ENCODE data around the gene BARX2.

- TF ChIP-seq CTCF (IDR thresholded peaks at IDR 0.05; ENCODE audit: low read length) (no peak), EZH2 (IDR thresholded peaks at IDR 0.05; ENCODE audit: borderline replicate concordance, low read length) (no peak)
Measured at GRCh38 chr11:129446572-129446971, 70.9 kb downstream of the BARX2 start.
